HCT116 (cell line): ENCODE measurements around the gene SLC24A2. TPM values are rescaled to one million over a fixed set of nuclear protein-coding genes. Genes with fewer than 3 reads are reported as not detected.

Source experiments
- ATAC-seq: fragments of 200-7000 bp; cut with Tn5 transposase; 2 replicates; pipeline ENCODE4 v1.9.1; 2020; ENCODE audit warnings: mild to moderate bottlenecking, moderate library complexity
- BruUV-seq: library from RNA; stranded (reverse); fragments of 400-500 nt; replicated peaks from 2 replicates; lab custom pipeline; 2021; lab: Mats Ljungman, UMichigan
- CTCF ChIA-PET: fragments of 300-600 bp; sonication (Branson Sonifier 250); formaldehyde crosslinking; loops from one replicate; lab custom pipeline; 2021; ENCODE audit warnings: antibody characterized with exemption; lab: Charles Lee
- POLR2A ChIA-PET: fragments of 300-600, 350-600 bp; sonication (Branson Sonifier 250); formaldehyde crosslinking; loops from one replicate; lab custom pipeline; 2021; ENCODE audit warnings: antibody characterized with exemption; lab: Charles Lee
- RAD21 ChIA-PET, 2 experiments: fragments of 300-600 bp; sonication (Branson Sonifier 250); formaldehyde crosslinking; loops; one replicate each; lab custom pipeline; 2023; ENCODE audit warnings: low total read pairs in 2 of 2; ENCODE audit not compliant: uncharacterized antibody in 2 of 2, unreplicated experiment in 2 of 2, low non-redundant PET in 1 of 2; lab: Charles Lee
- DNase-seq: peaks from one replicate; pipeline ENCODE4 v3.0.0-alpha.2; 2010; ENCODE audit warnings: low read depth, low spot score
- H2AFZ ChIP-seq: fragments of 200-600 bp; shearing (Covaris generic), sonication (generic); 2 replicates; pipeline ENCODE4 v1.6.1; 2017; ENCODE audit warnings: low read depth, mixed run types, mixed read lengths, antibody characterized with exemption, low read length; ENCODE audit not compliant: poor library complexity, severe bottlenecking
- H3K27ac ChIP-seq: 2 replicates; pipeline ENCODE4 v1.5.1; 2012; ENCODE audit warnings: low read depth, low read length
- H3K27me3 ChIP-seq: fragments of 200-600 bp; sonication (generic); 2 replicates; pipeline ENCODE4 v1.6.1; 2016; ENCODE audit warnings: mixed run types, low read length, mixed read lengths; ENCODE audit not compliant: insufficient read depth
- H3K36me3 ChIP-seq, 2 experiments: fragments of 200-500 bp in 1 of 2; fragments of 200-600 bp in 1 of 2; sonication (Bioruptor generic) in 1 of 2; sonication (generic) in 1 of 2; 2 replicates each; pipeline versions ENCODE4 v1.5.1 to v1.6.1; 2014 to 2016; ENCODE audit warnings: low read length in 2 of 2, inconsistent platforms in 1 of 2, mixed read lengths in 1 of 2, mixed run types in 1 of 2; ENCODE audit not compliant: insufficient read depth in 2 of 2, control insufficient read depth in 1 of 2
- H3K4me1 ChIP-seq, 2 experiments: fragments of 200-600 bp in 1 of 2; sonication (generic) in 1 of 2; 2 replicates each; pipeline versions ENCODE4 v1.5.1 to v1.6.1; 2012 to 2017; ENCODE audit warnings: low read length in 2 of 2, inconsistent platforms in 1 of 2, mild to moderate bottlenecking in 1 of 2, mixed read lengths in 1 of 2, mixed run types in 1 of 2, moderate library complexity in 1 of 2; ENCODE audit not compliant: insufficient read depth in 2 of 2, control insufficient read depth in 1 of 2
- H3K4me2 ChIP-seq: fragments of 200-600 bp; sonication (generic); 2 replicates; pipeline ENCODE4 v1.6.1; 2017; ENCODE audit warnings: mixed run types, low read length, mixed read lengths
- H3K4me3 ChIP-seq, 2 experiments: fragments of 200-600 bp in 1 of 2; sonication (generic) in 1 of 2; replicated peaks in 1 of 2; 2 replicates each; pipeline ENCODE4 v1.5.1; 2011 to 2016; ENCODE audit warnings: low read length in 2 of 2, control low read depth in 1 of 2, low read depth in 1 of 2, mild to moderate bottlenecking in 1 of 2, mixed read lengths in 1 of 2, mixed run types in 1 of 2
- H3K79me2 ChIP-seq: fragments of 200-600 bp; sonication (generic); 2 replicates; pipeline ENCODE4 v1.6.1; 2017; ENCODE audit warnings: mild to moderate bottlenecking, mixed run types, low read length, moderate library complexity, mixed read lengths; ENCODE audit not compliant: insufficient read depth
- H3K9ac ChIP-seq: fragments of 200-600 bp; sonication (generic); 2 replicates; pipeline ENCODE4 v1.6.1; 2016; ENCODE audit warnings: low read length, mixed read lengths
- H3K9me2 ChIP-seq: fragments of 200-600 bp; sonication (generic), shearing (Covaris generic); 2 replicates; pipeline ENCODE4 v1.6.1; 2017; ENCODE audit warnings: mixed run types, mild to moderate bottlenecking, moderate library complexity; ENCODE audit not compliant: insufficient read depth
- H3K9me3 ChIP-seq, 2 experiments: fragments of 200-500 bp in 1 of 2; fragments of 200-600 bp in 1 of 2; sonication (Bioruptor generic) in 1 of 2; sonication (generic) in 1 of 2; 2 replicates each; pipeline ENCODE4 v1.6.1; 2014 to 2017; ENCODE audit warnings: low read length in 2 of 2, mixed read lengths in 2 of 2, inconsistent platforms in 1 of 2, low read depth in 1 of 2, mild to moderate bottlenecking in 1 of 2, mixed run types in 1 of 2, moderate library complexity in 1 of 2; ENCODE audit not compliant: control insufficient read depth in 1 of 2, insufficient read depth in 1 of 2
- H4K20me1 ChIP-seq: fragments of 200-600 bp; sonication (generic), shearing (Covaris generic); 2 replicates; pipeline ENCODE4 v1.6.1; 2017; ENCODE audit warnings: mixed run types, mild to moderate bottlenecking, moderate library complexity; ENCODE audit not compliant: insufficient read depth
- CBX3 ChIP-seq: IDR thresholded peaks from 2 replicates; pipeline ENCODE4 v1.6.1; 2012; ENCODE audit warnings: low read depth
- CEBPB ChIP-seq: IDR thresholded peaks from 2 replicates; pipeline ENCODE4 v1.6.1; 2012; ENCODE audit warnings: low read depth
- CTCF ChIP-seq, 3 experiments: fragments of 200-600 bp in 1 of 3; sonication (generic) in 1 of 3; IDR thresholded peaks in 2 of 3; conservative IDR thresholded peaks in 1 of 3; 2 replicates each; pipeline ENCODE4 v1.5.1; 2012 to 2017; ENCODE audit warnings: low read depth in 2 of 3, low read length in 2 of 3, antibody characterized with exemption in 1 of 3, borderline replicate concordance in 1 of 3, control low read depth in 1 of 3, mild to moderate bottlenecking in 1 of 3, mixed read lengths in 1 of 3, mixed run types in 1 of 3, moderate library complexity in 1 of 3; ENCODE audit not compliant: insufficient read depth in 1 of 3
- EGR1 ChIP-seq: IDR thresholded peaks from 2 replicates; pipeline ENCODE4 v1.6.1; 2012; ENCODE audit warnings: low read depth
- EZH2 ChIP-seq: fragments of 200-600 bp; sonication (generic); IDR thresholded peaks from 2 replicates; pipeline ENCODE4 v1.6.1; 2017; ENCODE audit warnings: antibody characterized with exemption, mixed run types
- EZH2phosphoT487 ChIP-seq: fragments of 200-600 bp; IDR thresholded peaks from 2 replicates; pipeline ENCODE4 v1.6.1; 2018; ENCODE audit warnings: antibody characterized with exemption, borderline replicate concordance
- FOSL1 ChIP-seq: IDR thresholded peaks from 2 replicates; pipeline ENCODE4 v1.6.1; 2012; ENCODE audit warnings: low read depth
- MAX ChIP-seq: IDR thresholded peaks from 2 replicates; pipeline ENCODE4 v1.6.1; 2012
- POLR2A ChIP-seq: IDR thresholded peaks from 2 replicates; pipeline ENCODE4 v1.7.0; 2011; ENCODE audit warnings: borderline replicate concordance; ENCODE audit not compliant: insufficient read depth, insufficient read length; ENCODE audit errors: extremely low read depth
- POLR2AphosphoS5 ChIP-seq: IDR thresholded peaks from 2 replicates; pipeline ENCODE4 v1.6.1; 2011; ENCODE audit warnings: mild to moderate bottlenecking, low read depth, low read length, moderate library complexity
- RAD21 ChIP-seq: IDR thresholded peaks from 2 replicates; pipeline ENCODE4 v1.6.1; 2012; ENCODE audit warnings: low read depth, mild to moderate bottlenecking
- SIN3A ChIP-seq: IDR thresholded peaks from 2 replicates; pipeline ENCODE4 v1.6.1; 2012; ENCODE audit warnings: low read depth
- SP1 ChIP-seq: IDR thresholded peaks from 2 replicates; pipeline ENCODE4 v1.6.1; 2012; ENCODE audit warnings: low read depth
- SRF ChIP-seq: IDR thresholded peaks from 2 replicates; pipeline ENCODE4 v1.6.1; 2012; ENCODE audit warnings: low read depth
- TCF7L2 ChIP-seq: IDR thresholded peaks from 2 replicates; pipeline ENCODE4 v1.7.0; 2011; ENCODE audit warnings: borderline replicate concordance, inconsistent platforms; ENCODE audit not compliant: insufficient read depth, insufficient read length; ENCODE audit errors: extremely low read depth
- YY1 ChIP-seq: IDR thresholded peaks from 2 replicates; pipeline ENCODE4 v1.6.1; 2011; ENCODE audit warnings: low read length, low read depth, moderate library complexity, mild to moderate bottlenecking; ENCODE audit not compliant: insufficient replicate concordance; ENCODE audit errors: extremely low read depth
- ZFX ChIP-seq: fragments of 450-650 bp; IDR thresholded peaks from 2 replicates; pipeline ENCODE4 v1.6.1; 2017
- intact Hi-C: fragments of 100-400 bp; cut with micrococcal nuclease; formaldehyde crosslinking; loops from 2 replicates; pipeline ENCODE4 v1.10.0; 2022
- total RNA-seq: library from RNA; stranded (reverse); gene quantifications from one replicate; pipeline ENCODE4 v1.2.1, GENCODE V29; 2021; ENCODE audit not compliant: unreplicated experiment
- TF ChIP-seq, protein P1 (sequence below): IDR thresholded peaks from 2 replicates; pipeline ENCODE4 v1.6.1; 2011; ENCODE audit warnings: mild to moderate bottlenecking, low read length, moderate library complexity; ENCODE audit not compliant: insufficient replicate concordance; ENCODE audit errors: extremely low read depth
- TF ChIP-seq, protein P2 (sequence below): IDR thresholded peaks from 2 replicates; pipeline ENCODE4 v1.6.1; 2012

SLC24A2 gene
- total RNA-seq, 1 experiment from 2014 or later, result not detected

GRCh38 chr9:19757745-19758144 is 31.1 kb downstream of the SLC24A2 start:
- TF ChIP-seq SP1, result no peak
- TF ChIP-seq MAX, result no peak
- TF ChIP-seq YY1, result no peak
- TF ChIP-seq, protein P1, sequence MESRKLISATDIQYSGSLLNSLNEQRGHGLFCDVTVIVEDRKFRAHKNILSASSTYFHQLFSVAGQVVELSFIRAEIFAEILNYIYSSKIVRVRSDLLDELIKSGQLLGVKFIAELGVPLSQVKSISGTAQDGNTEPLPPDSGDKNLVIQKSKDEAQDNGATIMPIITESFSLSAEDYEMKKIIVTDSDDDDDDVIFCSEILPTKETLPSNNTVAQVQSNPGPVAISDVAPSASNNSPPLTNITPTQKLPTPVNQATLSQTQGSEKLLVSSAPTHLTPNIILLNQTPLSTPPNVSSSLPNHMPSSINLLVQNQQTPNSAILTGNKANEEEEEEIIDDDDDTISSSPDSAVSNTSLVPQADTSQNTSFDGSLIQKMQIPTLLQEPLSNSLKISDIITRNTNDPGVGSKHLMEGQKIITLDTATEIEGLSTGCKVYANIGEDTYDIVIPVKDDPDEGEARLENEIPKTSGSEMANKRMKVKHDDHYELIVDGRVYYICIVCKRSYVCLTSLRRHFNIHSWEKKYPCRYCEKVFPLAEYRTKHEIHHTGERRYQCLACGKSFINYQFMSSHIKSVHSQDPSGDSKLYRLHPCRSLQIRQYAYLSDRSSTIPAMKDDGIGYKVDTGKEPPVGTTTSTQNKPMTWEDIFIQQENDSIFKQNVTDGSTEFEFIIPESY, result no peak
- TF ChIP-seq SIN3A, result no peak
- no peak for TF ChIP-seq TCF7L2
- no peak for TF ChIP-seq RAD21
- no peak for TF ChIP-seq SRF
- no peak for TF ChIP-seq ZFX
- no peak for TF ChIP-seq EZH2phosphoT487
- no peak for TF ChIP-seq CBX3
- no peak for TF ChIP-seq POLR2AphosphoS5
- TF ChIP-seq, protein P2, sequence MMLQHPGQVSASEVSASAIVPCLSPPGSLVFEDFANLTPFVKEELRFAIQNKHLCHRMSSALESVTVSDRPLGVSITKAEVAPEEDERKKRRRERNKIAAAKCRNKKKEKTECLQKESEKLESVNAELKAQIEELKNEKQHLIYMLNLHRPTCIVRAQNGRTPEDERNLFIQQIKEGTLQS, result no peak
- no peak for TF ChIP-seq FOSL1
- no peak for TF ChIP-seq POLR2A
- TF ChIP-seq CTCF (IDR thresholded peaks at IDR 0.05 in 2 of 3, conservative IDR thresholded peaks at IDR 0.05 in 1 of 3; ENCODE audit: borderline replicate concordance in 1 of 3, insufficient read depth in 1 of 3, low read depth in 2 of 3, low read length in 2 of 3), result no peak
- no peak for TF ChIP-seq EGR1
- TF ChIP-seq CEBPB, result no peak
- no peak for TF ChIP-seq EZH2
- H3K9me2 ChIP-seq, result no peaks in the 10 kb centered on the region
- H3K36me3 ChIP-seq, result no peaks in the 10 kb centered on the region
- DNase-seq (no peak), ATAC-seq (no peak)
- no peak overlapping the region for H3K4me3 ChIP-seq
- H3K9me3 ChIP-seq, result no peaks in the 10 kb centered on the region
- no peak overlapping the region for H3K4me2 ChIP-seq
- H3K27ac ChIP-seq, result no peak overlapping the region
- POLR2A ChIA-PET, result no interaction called here
- no peaks in the 10 kb centered on the region for H4K20me1 ChIP-seq
- no peak overlapping the region for H3K9ac ChIP-seq
- no peak overlapping the region for H2AFZ ChIP-seq
- intact Hi-C loops, result no loop called here
- CTCF ChIA-PET, result no interaction called here
- RAD21 ChIA-PET, result no interaction called here
- peaks cover 4% of the 10 kb centered on the region; the same call in 1 of the 2 replicates for H3K27me3 ChIP-seq
- no peaks in the 10 kb centered on the region for H3K79me2 ChIP-seq
- BruUV-seq, result no TSS peak
- no peaks in the 10 kb centered on the region for H3K4me1 ChIP-seq
